Measurements from ENCODE around the gene NT5C3B. TPM values are rescaled to one million over a fixed set of nuclear protein-coding genes. Genes with fewer than 3 reads are reported as not detected.

Gene NT5C3B
- total RNA-seq, 1 donor from 2014 or later: 106 TPM

- Histone ChIP-seq H3K27ac (peak overlapping the region; percentile 26), H3K4me2 (peak overlapping the region; percentile 97), H3K9me3 (ENCODE audit: low read depth) (no peaks in the 10 kb centered on the region), H3K4me3 (peak overlapping the region; percentile 85), H3K27me3 (no peaks in the 10 kb centered on the region), H3F3A (ENCODE audit: low read depth) (peaks cover 20% of the 10 kb centered on the region), H2AFZ (replicated peaks) (peak overlapping the region; percentile 45), H3K36me3 (no peaks in the 10 kb centered on the region), H3K9ac (peak overlapping the region; percentile 72), H3K4me1 (peaks cover 24% of the 10 kb centered on the region), H3K79me2 (ENCODE audit: low read depth) (peaks cover 68% of the 10 kb centered on the region), H4K20me1 (ENCODE audit: low read depth) (peaks cover 13% of the 10 kb centered on the region)
- Mint-ChIP-seq H3K36me3 (peaks cover 24% of the 10 kb centered on the region), H3K4me3 (peak overlapping the region; percentile 95), H3K27me3 (ENCODE audit: insufficient read depth, low read depth) (peaks cover 9% of the 10 kb centered on the region), H3K9me3 (no peaks in the 10 kb centered on the region), H3K27ac (peak overlapping the region; percentile 97), H3K4me1 (peaks cover 28% of the 10 kb centered on the region)
- DNase-seq (ENCODE audit: low spot score): no peak
- TF ChIP-seq EZH2phosphoT487 (IDR thresholded peaks at IDR 0.05) (no peak), EZH2 (IDR thresholded peaks at IDR 0.05) (no peak), CTCF (IDR thresholded peaks at IDR 0.05) (no peak)
These were observed 22.8 kb downstream of the NT5C3B start for GRCh38 chr17:41813152-41813680.

DNA sequence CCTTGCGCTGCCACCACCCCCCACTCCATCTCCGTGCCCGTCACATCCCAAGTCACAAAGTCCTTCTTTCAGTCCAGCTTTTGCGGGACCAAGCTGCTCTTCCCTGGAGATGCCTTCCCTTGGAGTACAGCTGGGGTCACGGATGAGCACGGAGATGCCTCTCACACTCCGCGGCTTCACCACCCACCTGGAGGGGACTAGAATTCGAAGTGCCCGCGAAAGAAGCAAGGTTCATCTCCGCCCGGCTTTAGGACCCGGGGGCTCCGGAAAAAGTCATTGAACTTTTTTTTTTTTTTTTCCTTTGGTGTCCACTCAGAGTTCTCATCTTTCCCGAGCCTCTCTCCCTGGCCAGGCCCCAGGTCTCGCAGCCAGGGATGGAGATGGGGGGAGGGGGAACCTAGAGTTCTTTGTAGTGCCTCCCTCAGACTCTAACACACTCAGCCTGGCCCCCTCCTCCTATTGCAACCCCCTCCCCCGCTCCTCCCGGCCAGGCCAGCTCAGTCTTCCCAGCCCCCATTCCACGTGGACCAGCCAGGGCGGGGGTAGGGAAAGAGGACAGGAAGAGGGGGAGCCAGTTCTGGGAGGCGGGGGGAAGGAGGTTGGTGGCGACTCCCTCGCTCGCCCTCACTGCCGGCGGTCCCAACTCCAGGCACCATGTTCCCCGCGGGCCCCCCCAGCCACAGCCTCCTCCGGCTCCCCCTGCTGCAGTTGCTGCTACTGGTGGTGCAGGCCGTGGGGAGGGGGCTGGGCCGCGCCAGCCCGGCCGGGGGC is 23.5 kb downstream of the NT5C3B start, which contains the start of gene FKBP10:
Gene FKBP10 (plus strand): TSS at position 624 of the 771 bp plus-strand sequence. CDS start 31 bp downstream, at position 655.
- peak; percentile 95 for DNase-seq (ENCODE audit: low spot score)
- Histone ChIP-seq H3K79me2 (ENCODE audit: low read depth) (peaks cover 68% of the 10 kb centered on the region), H2AFZ (replicated peaks) (peak within 1 kb of the TSS; percentile 98)

More for the DNA sequence above, 23.5 kb downstream of the NT5C3B start, which contains the start of gene FKBP10:
- Mint-ChIP-seq H3K27ac (peak within 1 kb of the TSS; percentile 97), H3K4me1 (peaks cover 28% of the 10 kb centered on the region), H3K9me3 (no peaks in the 10 kb centered on the region), H3K4me3 (peak within 1 kb of the TSS; percentile 95), H3K36me3 (peaks cover 22% of the 10 kb centered on the region), H3K27me3 (ENCODE audit: insufficient read depth, low read depth) (peaks cover 9% of the 10 kb centered on the region)
- Histone ChIP-seq H3K9ac (peak within 1 kb of the TSS; percentile 72), H3K27me3 (no peaks in the 10 kb centered on the region), H3K27ac (peak within 1 kb of the TSS; percentile 26), H4K20me1 (ENCODE audit: low read depth) (peaks cover 13% of the 10 kb centered on the region), H3K4me1 (peaks cover 24% of the 10 kb centered on the region), H3K4me2 (peak within 1 kb of the TSS; percentile 97), H3F3A (ENCODE audit: low read depth) (peaks cover 20% of the 10 kb centered on the region), H3K4me3 (peak within 1 kb of the TSS; percentile 85), H3K9me3 (ENCODE audit: low read depth) (no peaks in the 10 kb centered on the region), H3K36me3 (no peaks in the 10 kb centered on the region)
- TF ChIP-seq CTCF (IDR thresholded peaks at IDR 0.05) (no peak), EZH2phosphoT487 (IDR thresholded peaks at IDR 0.05) (peak; percentile 24)

All from neural progenitor cell (in vitro differentiated cells).